Astrocyte of the spinal cord (primary cell): ENCODE measurements around the gene GLRA3.

Experiments used
- DNase-seq: peaks from one replicate; pipeline ENCODE4 v3.0.0; 2011; ENCODE audit warnings: low read depth, low spot score
- H3K4me3 ChIP-seq: 2 replicates; pipeline ENCODE4 v1.5.1; 2011; ENCODE audit warnings: low read depth, mild to moderate bottlenecking, low read length, moderate library complexity
- in situ Hi-C: cut with HindIII; loops from 2 replicates; pipeline ENCODE4 v1.10.0; 2017; ENCODE audit warnings: low sequenced_read_pairs
- TF ChIP-seq, protein P1 (sequence below): IDR thresholded peaks from 2 replicates; pipeline ENCODE4 v1.5.1; 2012; ENCODE audit warnings: low read depth, mild to moderate bottlenecking, low read length, inconsistent platforms

The GLRA3 gene

GRCh38 chr4:174753021-174753420 lies 76.0 kb downstream of the GLRA3 start:
- in situ Hi-C loops, result no loop called here
- DNase-seq, result no peak
- no peak overlapping the region for H3K4me3 ChIP-seq
- TF ChIP-seq, protein P1, sequence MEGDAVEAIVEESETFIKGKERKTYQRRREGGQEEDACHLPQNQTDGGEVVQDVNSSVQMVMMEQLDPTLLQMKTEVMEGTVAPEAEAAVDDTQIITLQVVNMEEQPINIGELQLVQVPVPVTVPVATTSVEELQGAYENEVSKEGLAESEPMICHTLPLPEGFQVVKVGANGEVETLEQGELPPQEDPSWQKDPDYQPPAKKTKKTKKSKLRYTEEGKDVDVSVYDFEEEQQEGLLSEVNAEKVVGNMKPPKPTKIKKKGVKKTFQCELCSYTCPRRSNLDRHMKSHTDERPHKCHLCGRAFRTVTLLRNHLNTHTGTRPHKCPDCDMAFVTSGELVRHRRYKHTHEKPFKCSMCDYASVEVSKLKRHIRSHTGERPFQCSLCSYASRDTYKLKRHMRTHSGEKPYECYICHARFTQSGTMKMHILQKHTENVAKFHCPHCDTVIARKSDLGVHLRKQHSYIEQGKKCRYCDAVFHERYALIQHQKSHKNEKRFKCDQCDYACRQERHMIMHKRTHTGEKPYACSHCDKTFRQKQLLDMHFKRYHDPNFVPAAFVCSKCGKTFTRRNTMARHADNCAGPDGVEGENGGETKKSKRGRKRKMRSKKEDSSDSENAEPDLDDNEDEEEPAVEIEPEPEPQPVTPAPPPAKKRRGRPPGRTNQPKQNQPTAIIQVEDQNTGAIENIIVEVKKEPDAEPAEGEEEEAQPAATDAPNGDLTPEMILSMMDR, result no peak

DNA sequence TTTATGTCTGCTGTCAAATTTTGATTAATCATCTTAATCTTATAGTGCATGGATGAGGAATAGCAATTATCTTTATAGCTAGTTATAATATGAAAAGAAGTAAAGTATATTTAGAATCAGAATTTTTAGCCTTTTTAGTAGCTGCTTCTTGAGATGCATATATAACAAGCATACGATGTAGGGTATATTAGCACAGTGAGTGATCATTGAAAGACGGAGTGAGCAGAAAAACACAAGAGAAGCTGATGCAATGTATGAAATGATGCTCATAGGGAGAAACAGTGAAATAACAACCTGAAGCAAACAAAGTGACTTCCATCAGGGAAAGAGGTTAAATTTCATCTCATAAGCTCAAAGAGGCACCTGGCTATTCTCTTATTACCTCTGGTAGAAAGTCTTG lies 77.0 kb downstream of the GLRA3 start:
- TF ChIP-seq, protein P1, result no peak
- no peak for DNase-seq
- H3K4me3 ChIP-seq, result no peak overlapping the region
- in situ Hi-C loops, result no loop called here

- DNase-seq, result peak; percentile 76
- in situ Hi-C loops, result no loop called here
- TF ChIP-seq, protein P1, result no peak
- no peak overlapping the region for H3K4me3 ChIP-seq
These were observed 80.0 kb downstream of the GLRA3 start for GRCh38 chr4:174749091-174749490.

GRCh38 chr4:174746710-174747109 lies 82.3 kb downstream of the GLRA3 start:
- TF ChIP-seq, protein P1, result no peak
- in situ Hi-C loops, result no loop called here
- no peak overlapping the region for H3K4me3 ChIP-seq
- DNase-seq, result no peak

DNA sequence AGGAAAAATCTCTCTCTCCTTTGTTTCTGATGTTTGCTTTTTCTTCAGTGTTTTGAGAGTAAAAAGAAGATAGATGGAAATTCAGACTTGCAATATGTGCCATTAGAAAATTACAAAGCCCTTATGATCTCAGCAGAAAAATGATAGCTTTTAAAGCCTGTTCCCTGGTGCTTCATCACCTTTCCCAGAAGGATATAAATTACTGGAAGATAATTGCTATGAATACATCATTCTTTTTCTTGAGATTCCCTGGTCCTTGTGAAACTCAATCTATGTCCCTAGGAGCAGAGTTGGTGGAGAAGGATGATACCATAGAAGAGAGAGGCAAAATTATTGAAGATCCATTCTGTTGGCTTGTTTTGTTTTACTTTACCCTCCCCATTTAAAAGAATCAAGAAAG lies 86.5 kb downstream of the GLRA3 start:
- no peak overlapping the region for H3K4me3 ChIP-seq
- DNase-seq, result no peak
- TF ChIP-seq, protein P1, result no peak
- in situ Hi-C loops, result no loop called here

DNA sequence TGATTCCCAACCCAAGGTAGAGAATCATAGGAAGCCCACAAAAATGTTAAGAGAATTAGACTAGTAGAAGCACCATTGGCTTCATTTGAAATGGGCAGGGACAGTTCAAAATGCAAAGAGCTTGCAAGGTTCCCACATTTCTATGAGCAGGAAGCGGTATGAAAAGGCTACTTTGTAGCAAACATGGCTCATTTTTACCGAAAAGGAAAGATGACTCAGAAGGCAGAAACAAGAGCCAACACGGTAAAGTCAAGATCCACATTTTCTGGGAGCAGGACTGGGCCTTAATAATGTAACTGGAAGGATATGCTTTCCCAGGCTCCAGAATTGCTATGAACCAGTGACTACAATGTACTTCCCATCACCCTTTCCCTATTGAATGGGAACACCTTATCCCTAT lies 89.5 kb downstream of the GLRA3 start:
- no peak for DNase-seq
- H3K4me3 ChIP-seq, result no peak overlapping the region
- TF ChIP-seq, protein P1, result no peak
- in situ Hi-C loops, result no loop called here

GRCh38 chr4:174734181-174734580 lies 94.9 kb downstream of the GLRA3 start:
- TF ChIP-seq, protein P1, result no peak
- no peak for DNase-seq
- H3K4me3 ChIP-seq, result no peak overlapping the region
- in situ Hi-C loops, result no loop called here
